H1 (cell line): Measurements from ENCODE around the gene UTRN. TPM values are rescaled to one million over a fixed set of nuclear protein-coding genes. Genes with fewer than 3 reads are reported as not detected.

Experiments
- EGR1 ChIP-seq: IDR thresholded peaks from 2 replicates; pipeline ENCODE4 v1.6.1; 2011; ENCODE audit warnings: low read depth, low read length, borderline replicate concordance
- HDAC2 ChIP-seq, 2 experiments: fragments of 300-600 bp in 1 of 2; sonication (generic) in 1 of 2; IDR thresholded peaks; 2 replicates each; pipeline ENCODE4 v1.6.1; 2011 to 2012; ENCODE audit warnings: low read depth in 2 of 2, low read length in 2 of 2, mild to moderate bottlenecking in 2 of 2, moderate library complexity in 2 of 2, borderline replicate concordance in 1 of 2, inconsistent platforms in 1 of 2
- NRF1 ChIP-seq: IDR thresholded peaks from 2 replicates; pipeline ENCODE4 v1.6.1; 2011; ENCODE audit warnings: mild to moderate bottlenecking, low read depth, low read length, improper control_type of control experiment
- RAD21 ChIP-seq, 2 experiments: IDR thresholded peaks in 1 of 2; conservative IDR thresholded peaks in 1 of 2; 2 replicates each; pipeline ENCODE4 v1.6.1; 2011; ENCODE audit warnings: low read depth in 2 of 2, low read length in 2 of 2, improper control_type of control experiment in 1 of 2, inconsistent platforms in 1 of 2, mild to moderate bottlenecking in 1 of 2, moderate library complexity in 1 of 2
- RNF2 ChIP-seq: fragments of 200-900, 300-1000 bp; sonication (generic); IDR thresholded peaks from 2 replicates; pipeline ENCODE4 v1.7.1; 2016; ENCODE audit warnings: borderline replicate concordance, low read depth, mild to moderate bottlenecking, antibody characterized with exemption, low read length; ENCODE audit not compliant: poor library complexity, severe bottlenecking; ENCODE audit errors: missing control alignments
- SUZ12 ChIP-seq: fragments of 200-600 bp; sonication (generic); IDR thresholded peaks from 2 replicates; pipeline ENCODE4 v1.6.1; 2012; ENCODE audit warnings: mild to moderate bottlenecking, inconsistent platforms, low read length, moderate library complexity, mixed read lengths
- TCF12 ChIP-seq: IDR thresholded peaks from 2 replicates; pipeline ENCODE4 v1.6.1; 2011; ENCODE audit warnings: low read depth, mild to moderate bottlenecking, low read length
- YY1 ChIP-seq: IDR thresholded peaks from 2 replicates; pipeline ENCODE4 v1.6.1; 2011; ENCODE audit warnings: low read depth, mild to moderate bottlenecking, low read length
- polyA plus RNA-seq, 7 experiments: library from polyadenylated mRNA; depleted of rRNA in 3 of 7; stranded (reverse) in 5 of 7; unstranded in 2 of 7; fragments of >200 nt in 5 of 7; fragments of 200-250 nt in 2 of 7; gene quantifications; 1 replicate in 5 of 7; 2 replicates in 1 of 7; 4 replicates in 1 of 7; pipeline versions ENCODE4 v1.2.1 to v1.2.3, GENCODE V29; 2011 to 2013; ENCODE audit warnings: missing spikeins in 2 of 7, mixed read lengths in 2 of 7
- total RNA-seq: library from RNA; stranded (reverse); fragmentation: NEBNext Ultra II Directional; extraction: Animal tissue kit (Norgen Biotek cat#: 25700); gene quantifications from 2 replicates; pipeline ENCODE4 v1.2.1, GENCODE V29; 2021

UTRN gene
- total and polyA plus RNA-seq, 2 of the 8 experiments (the other 6 are each of a cell fraction or from before 2014, with no cell fraction given) = 25.0 to 112 TPM

DNA sequence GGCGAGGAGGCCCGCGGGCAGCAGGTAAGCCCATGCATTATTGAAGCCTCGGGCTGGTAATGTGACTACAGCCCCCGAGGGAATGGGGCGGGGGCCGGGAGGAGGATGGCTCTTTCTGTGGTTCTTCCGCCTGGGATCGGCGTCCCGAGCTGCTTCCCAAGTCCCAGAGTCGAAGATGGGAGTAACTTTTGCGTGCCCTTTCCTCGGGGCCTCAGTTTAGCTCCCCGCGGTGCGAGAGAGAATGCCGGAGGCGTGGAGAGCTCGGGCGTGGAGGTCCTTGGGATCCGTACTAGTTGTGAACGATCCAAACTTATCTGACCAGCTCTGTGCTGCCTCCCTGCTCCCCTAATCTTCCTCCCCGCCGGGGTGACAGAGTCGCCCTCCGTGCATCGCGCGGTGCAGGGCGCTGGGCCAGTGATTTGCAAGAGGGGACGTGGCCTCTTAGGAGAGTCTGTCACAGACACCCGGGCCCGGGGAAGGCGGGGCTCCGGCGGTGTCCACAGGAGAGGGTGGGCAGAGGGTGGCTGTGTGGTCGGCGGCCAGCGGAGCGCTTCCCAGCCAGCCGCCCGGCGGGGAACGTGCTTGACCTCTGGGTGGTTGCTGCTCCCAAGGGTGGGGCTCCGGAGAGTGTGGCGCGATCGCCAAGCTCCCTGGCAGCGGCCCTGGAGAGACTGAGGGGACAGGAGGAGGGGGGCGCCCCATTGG is 815 bp downstream of the UTRN start (continued):
- TF ChIP-seq NRF1 (no peak), TCF12 (no peak), RAD21 (IDR thresholded peaks at IDR 0.05 in 1 of 2, conservative IDR thresholded peaks at IDR 0.05 in 1 of 2; ENCODE audit: low read depth in 2 of 2, low read length in 2 of 2) (no peak), YY1 (no peak), EGR1 (no peak), RNF2 (no peak), SUZ12 (0 out of 2 replicates have a peak, but pooled peaks have one; percentile 2), HDAC2 (IDR thresholded peaks at IDR 0.05; ENCODE audit: borderline replicate concordance in 1 of 2, low read depth in 2 of 2, low read length in 2 of 2) (peak in 1 of 2 experiments; percentile 19; a peak in 1 of 4 replicates)
